WERI-Rb-1 (cell line): ENCODE results near the gene PADI3.

Source experiments
- DNase-seq: peaks from one replicate; pipeline ENCODE4 v3.0.0-alpha.2; 2020
- H3K27ac ChIP-seq: fragments of 250-450 bp; sonication (Bioruptor Pico); 2 replicates; pipeline ENCODE4 v1.5.1; 2020; ENCODE audit warnings: mild to moderate bottlenecking, moderate library complexity
- H3K27me3 ChIP-seq: fragments of 250-450 bp; sonication (Bioruptor Pico); 2 replicates; pipeline ENCODE4 v1.5.1; 2021; ENCODE audit warnings: mild to moderate bottlenecking, low read depth, moderate library complexity; ENCODE audit not compliant: insufficient read depth, severe bottlenecking
- H3K36me3 ChIP-seq: fragments of 250-450 bp; sonication (Bioruptor Pico); 2 replicates; pipeline ENCODE4 v1.5.1; 2020; ENCODE audit warnings: mild to moderate bottlenecking, moderate library complexity
- H3K4me3 ChIP-seq: 2 replicates; pipeline ENCODE4 v1.5.1; 2011; ENCODE audit warnings: low read depth, mild to moderate bottlenecking, control low read depth, low read length
- H3K9me3 ChIP-seq: fragments of 250-450 bp; sonication (Bioruptor Pico); 2 replicates; pipeline ENCODE4 v1.5.1; 2021; ENCODE audit warnings: mild to moderate bottlenecking, moderate library complexity; ENCODE audit not compliant: severe bottlenecking
- CTCF ChIP-seq: IDR thresholded peaks from 2 replicates; pipeline ENCODE4 v1.5.1; 2011; ENCODE audit warnings: low read depth, mild to moderate bottlenecking, control low read depth, inconsistent platforms, low read length

PADI3 gene

GRCh38 chr1:17329610-17330009 is 80.7 kb downstream of the PADI3 start:
- DNase-seq, result no peak
- TF ChIP-seq CTCF, result no peak
- H3K27me3 ChIP-seq, result no peaks in the 10 kb centered on the region
- peaks cover 3% of the 10 kb centered on the region for H3K9me3 ChIP-seq
- H3K4me3 ChIP-seq, result no peak overlapping the region
- H3K27ac ChIP-seq, result no peak overlapping the region
- H3K36me3 ChIP-seq, result no peaks in the 10 kb centered on the region

- H3K27me3 ChIP-seq, result no peaks in the 10 kb centered on the region
- no peaks in the 10 kb centered on the region for H3K36me3 ChIP-seq
- no peak overlapping the region for H3K27ac ChIP-seq
- no peak for TF ChIP-seq CTCF
- no peak for DNase-seq
- peaks cover 3% of the 10 kb centered on the region for H3K9me3 ChIP-seq
- H3K4me3 ChIP-seq, result no peak overlapping the region
These were observed 82.0 kb downstream of the PADI3 start for GRCh38 chr1:17330856-17331255.

- H3K27me3 ChIP-seq, result no peaks in the 10 kb centered on the region
- TF ChIP-seq CTCF, result no peak
- no peak for DNase-seq
- H3K9me3 ChIP-seq, result peaks cover 3% of the 10 kb centered on the region
- H3K36me3 ChIP-seq, result no peaks in the 10 kb centered on the region
- no peak overlapping the region for H3K27ac ChIP-seq
- H3K4me3 ChIP-seq, result no peak overlapping the region
These were observed 84.2 kb downstream of the PADI3 start for GRCh38 chr1:17333081-17333480.
